OCI-LY7 (cell line): ENCODE data around the gene SHROOM3.

ENCODE experiments used
- CTCF ChIP-seq: fragments of 200-600 bp; sonication (generic); conservative IDR thresholded peaks from 2 replicates; pipeline ENCODE4 v1.5.1; 2014; ENCODE audit warnings: mild to moderate bottlenecking, antibody characterized with exemption, low read length, moderate library complexity, mixed read lengths
- EZH2phosphoT487 ChIP-seq: fragments of 200-600 bp; sonication (generic); IDR thresholded peaks from 2 replicates; pipeline ENCODE4 v1.6.1; 2018; ENCODE audit warnings: low read depth, borderline replicate concordance, mild to moderate bottlenecking, mixed run types, antibody characterized with exemption, low read length, moderate library complexity, mixed read lengths

- TF ChIP-seq CTCF (no peak), EZH2phosphoT487 (no peak)
Measured at GRCh38 chr4:76449362-76449767, 14.3 kb downstream of the SHROOM3 start.
